ENCODE measurements around the gene DHX32.

DHX32 gene

GRCh38 chr10:125840955-125841354 lies 40.1 kb downstream of the DHX32 start:
- ATAC-seq: no peak
- TF ChIP-seq ZNF565 (CRISPR knock-in tag; conservative IDR thresholded peaks at IDR 0.05; ENCODE audit: low read depth) (no peak), POU6F1 (CRISPR knock-in tag; IDR thresholded peaks at IDR 0.05; ENCODE audit: borderline replicate concordance, low read depth) (no peak), TOX (CRISPR knock-in tag; IDR thresholded peaks at IDR 0.05; ENCODE audit: borderline replicate concordance) (no peak), BACH2 (CRISPR knock-in tag; IDR thresholded peaks at IDR 0.05; ENCODE audit: borderline replicate concordance) (no peak)

DNA sequence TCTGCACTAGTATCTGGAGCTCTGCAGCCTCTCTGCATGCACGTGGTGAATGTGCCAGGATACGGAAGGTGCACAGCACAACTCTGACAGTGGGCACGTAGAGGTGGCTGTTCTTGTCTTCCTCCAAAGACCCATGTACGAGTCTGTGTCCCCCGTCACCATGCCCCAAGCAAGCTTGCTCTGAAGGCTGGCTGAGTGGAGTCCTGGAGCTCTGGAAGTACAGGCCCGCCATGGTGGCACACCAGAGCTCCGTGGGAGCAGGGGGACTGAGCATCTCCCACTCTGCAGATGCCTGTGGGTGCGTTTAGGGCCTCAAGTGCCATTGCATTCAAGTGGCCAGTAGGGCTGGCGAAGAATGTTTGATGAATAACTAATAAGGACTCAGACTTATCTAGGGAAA lies 40.7 kb downstream of the DHX32 start:
- no peak for ATAC-seq
- TF ChIP-seq ZFP30 (CRISPR knock-in tag; IDR thresholded peaks at IDR 0.05): no peak
- TF ChIP-seq ZFP3 (CRISPR knock-in tag; IDR thresholded peaks at IDR 0.05): no peak
- TF ChIP-seq ISL1 (CRISPR knock-in tag; IDR thresholded peaks at IDR 0.05): no peak
- no peak for TF ChIP-seq ARNTL (CRISPR knock-in tag; IDR thresholded peaks at IDR 0.05; ENCODE audit: borderline replicate concordance, low read depth)
- TF ChIP-seq TCF4 (CRISPR knock-in tag; IDR thresholded peaks at IDR 0.05; ENCODE audit: borderline replicate concordance): no peak
- TF ChIP-seq OSR1 (CRISPR knock-in tag; IDR thresholded peaks at IDR 0.05): no peak
- no peak for TF ChIP-seq CSDC2 (CRISPR knock-in tag; IDR thresholded peaks at IDR 0.05)
- no peak for TF ChIP-seq TOX (CRISPR knock-in tag; IDR thresholded peaks at IDR 0.05; ENCODE audit: borderline replicate concordance)
- TF ChIP-seq, protein P1, sequence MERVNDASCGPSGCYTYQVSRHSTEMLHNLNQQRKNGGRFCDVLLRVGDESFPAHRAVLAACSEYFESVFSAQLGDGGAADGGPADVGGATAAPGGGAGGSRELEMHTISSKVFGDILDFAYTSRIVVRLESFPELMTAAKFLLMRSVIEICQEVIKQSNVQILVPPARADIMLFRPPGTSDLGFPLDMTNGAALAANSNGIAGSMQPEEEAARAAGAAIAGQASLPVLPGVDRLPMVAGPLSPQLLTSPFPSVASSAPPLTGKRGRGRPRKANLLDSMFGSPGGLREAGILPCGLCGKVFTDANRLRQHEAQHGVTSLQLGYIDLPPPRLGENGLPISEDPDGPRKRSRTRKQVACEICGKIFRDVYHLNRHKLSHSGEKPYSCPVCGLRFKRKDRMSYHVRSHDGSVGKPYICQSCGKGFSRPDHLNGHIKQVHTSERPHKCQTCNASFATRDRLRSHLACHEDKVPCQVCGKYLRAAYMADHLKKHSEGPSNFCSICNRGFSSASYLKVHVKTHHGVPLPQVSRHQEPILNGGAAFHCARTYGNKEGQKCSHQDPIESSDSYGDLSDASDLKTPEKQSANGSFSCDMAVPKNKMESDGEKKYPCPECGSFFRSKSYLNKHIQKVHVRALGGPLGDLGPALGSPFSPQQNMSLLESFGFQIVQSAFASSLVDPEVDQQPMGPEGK (CRISPR knock-in tag; IDR thresholded peaks at IDR 0.05; ENCODE audit: borderline replicate concordance): no peak
- TF ChIP-seq PPARA (CRISPR knock-in tag; IDR thresholded peaks at IDR 0.05; ENCODE audit: borderline replicate concordance): no peak
- no peak for TF ChIP-seq ZNF70 (CRISPR knock-in tag; IDR thresholded peaks at IDR 0.05)
- TF ChIP-seq, protein P2, sequence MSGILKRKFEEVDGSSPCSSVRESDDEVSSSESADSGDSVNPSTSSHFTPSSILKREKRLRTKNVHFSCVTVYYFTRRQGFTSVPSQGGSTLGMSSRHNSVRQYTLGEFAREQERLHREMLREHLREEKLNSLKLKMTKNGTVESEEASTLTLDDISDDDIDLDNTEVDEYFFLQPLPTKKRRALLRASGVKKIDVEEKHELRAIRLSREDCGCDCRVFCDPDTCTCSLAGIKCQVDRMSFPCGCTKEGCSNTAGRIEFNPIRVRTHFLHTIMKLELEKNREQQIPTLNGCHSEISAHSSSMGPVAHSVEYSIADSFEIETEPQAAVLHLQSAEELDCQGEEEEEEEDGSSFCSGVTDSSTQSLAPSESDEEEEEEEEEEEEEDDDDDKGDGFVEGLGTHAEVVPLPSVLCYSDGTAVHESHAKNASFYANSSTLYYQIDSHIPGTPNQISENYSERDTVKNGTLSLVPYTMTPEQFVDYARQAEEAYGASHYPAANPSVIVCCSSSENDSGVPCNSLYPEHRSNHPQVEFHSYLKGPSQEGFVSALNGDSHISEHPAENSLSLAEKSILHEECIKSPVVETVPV (CRISPR knock-in tag; IDR thresholded peaks at IDR 0.05): no peak

DNA sequence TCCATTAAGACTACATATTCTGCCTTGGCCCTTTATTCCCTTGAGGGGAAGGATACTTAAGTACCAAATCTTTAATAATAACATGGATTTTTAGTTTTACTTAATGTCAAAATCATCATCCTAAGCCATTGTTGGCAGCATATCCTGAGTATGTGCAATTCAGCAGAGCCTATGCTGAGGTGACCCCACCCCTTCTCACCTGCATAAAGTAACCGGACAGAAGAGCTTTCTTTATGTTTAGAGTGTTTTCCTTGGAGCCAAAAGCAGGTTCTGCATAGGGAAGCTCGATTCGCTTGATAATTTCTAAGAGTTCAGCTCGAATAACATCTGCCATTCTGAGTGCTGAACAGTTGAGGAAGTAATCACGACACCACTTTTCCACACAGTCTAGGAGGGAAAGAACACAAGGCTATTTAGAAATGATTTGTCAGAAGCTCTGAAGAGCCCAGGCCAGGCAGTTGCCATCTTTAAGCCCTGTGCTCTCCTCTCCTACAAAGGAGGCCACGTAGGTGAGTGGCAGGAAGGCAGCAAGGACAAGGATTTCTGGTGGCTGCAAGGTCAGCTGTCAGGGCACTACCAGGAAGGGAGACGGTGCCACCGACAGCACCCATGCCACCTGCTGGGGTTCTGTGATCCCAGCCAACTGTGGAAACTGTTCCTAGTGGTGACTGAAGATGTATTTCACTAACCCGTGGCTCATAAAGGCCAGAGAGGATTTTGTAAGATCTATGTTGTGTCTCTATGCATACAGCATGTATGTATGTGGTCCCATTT lies 42.1 kb downstream of the DHX32 start:
- TF ChIP-seq SNAI2 (CRISPR knock-in tag; IDR thresholded peaks at IDR 0.05) (no peak), BACH2 (CRISPR knock-in tag; IDR thresholded peaks at IDR 0.05; ENCODE audit: borderline replicate concordance) (no peak), ESRRG (CRISPR knock-in tag; IDR thresholded peaks at IDR 0.05) (no peak), ISL1 (CRISPR knock-in tag; IDR thresholded peaks at IDR 0.05) (no peak), ARNTL (CRISPR knock-in tag; IDR thresholded peaks at IDR 0.05; ENCODE audit: borderline replicate concordance, low read depth) (no peak), ZNF70 (CRISPR knock-in tag; IDR thresholded peaks at IDR 0.05) (no peak)
- ATAC-seq: no peak

DNA sequence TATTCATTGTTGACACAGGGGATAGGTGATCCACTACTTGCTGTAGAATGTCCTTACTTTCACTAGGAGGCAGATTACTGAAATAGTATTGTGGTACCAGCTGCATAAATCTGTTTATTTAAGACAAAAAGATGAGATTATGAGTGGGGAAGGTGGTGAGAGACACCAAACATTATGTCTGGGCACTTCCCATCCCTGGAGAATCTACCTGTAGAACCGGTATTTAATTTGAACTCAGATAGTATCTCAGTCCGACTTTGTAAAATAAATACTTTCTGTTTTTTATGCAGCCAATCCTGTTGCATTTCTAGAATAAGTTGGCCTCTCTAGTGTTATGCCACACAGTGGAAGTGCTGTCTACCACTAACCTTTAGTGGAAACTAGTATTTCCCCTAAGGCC lies 44.3 kb downstream of the DHX32 start:
- no peak for ATAC-seq
- no peak for TF ChIP-seq GLIS3 (CRISPR knock-in tag; IDR thresholded peaks at IDR 0.05)
- no peak for TF ChIP-seq ISL1 (CRISPR knock-in tag; IDR thresholded peaks at IDR 0.05)
- no peak for TF ChIP-seq RARB (CRISPR knock-in tag; IDR thresholded peaks at IDR 0.05)
- no peak for TF ChIP-seq TOX (CRISPR knock-in tag; IDR thresholded peaks at IDR 0.05; ENCODE audit: borderline replicate concordance)
- no peak for TF ChIP-seq PPARA (CRISPR knock-in tag; IDR thresholded peaks at IDR 0.05; ENCODE audit: borderline replicate concordance)
- no peak for TF ChIP-seq TCF4 (CRISPR knock-in tag; IDR thresholded peaks at IDR 0.05; ENCODE audit: borderline replicate concordance)
- TF ChIP-seq CREB5 (CRISPR knock-in tag; IDR thresholded peaks at IDR 0.05; ENCODE audit: low read depth): no peak
- no peak for TF ChIP-seq ZFP3 (CRISPR knock-in tag; IDR thresholded peaks at IDR 0.05)
- TF ChIP-seq ZNF70 (CRISPR knock-in tag; IDR thresholded peaks at IDR 0.05): no peak

All from SK-N-SH treated with all-trans-retinoic acid at 6 μM for 48 hours (cell line).